Limb (tissue), 2 donors: Measurements from ENCODE around the gene THSD4.
A peak's percentile ranks its signal among the peaks of the same experiment; 100 is the strongest.

Experiments
- DNase-seq, 2 donors: peaks; one replicate each; pipeline ENCODE4 v3.0.0-alpha.2; 2016; ENCODE audit errors: extremely low spot score in 2 of 2

The THSD4 gene

DNA sequence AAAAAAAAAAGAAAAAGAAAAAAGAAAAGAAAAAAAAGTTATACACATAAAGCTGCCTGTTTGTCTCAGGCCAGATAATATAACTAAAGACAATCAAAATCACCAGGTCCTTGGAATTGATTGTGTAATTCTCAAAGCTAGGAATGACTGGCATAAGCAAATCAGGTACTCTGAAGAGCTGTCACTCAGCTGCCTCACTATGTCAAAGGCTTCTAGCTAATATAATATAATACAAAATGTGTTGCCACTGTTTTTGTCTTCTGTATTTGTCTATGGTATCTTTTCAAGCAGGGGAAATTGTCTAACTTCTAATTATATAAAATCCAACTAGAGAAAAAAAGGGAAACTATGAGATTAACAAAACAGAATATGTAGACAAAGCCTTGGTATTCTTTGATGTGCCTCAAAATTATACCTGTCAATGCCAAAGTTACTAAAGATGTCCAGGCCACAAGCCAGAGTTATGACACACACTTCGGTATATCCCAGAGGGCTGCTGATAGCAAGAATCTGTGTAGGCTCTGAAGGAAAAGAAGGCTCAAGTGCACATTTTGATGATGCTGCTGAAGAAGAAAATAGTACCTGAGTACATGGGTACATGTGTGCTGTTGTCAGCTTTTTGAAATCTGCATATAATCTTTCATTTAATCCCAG lies 658.1 kb downstream of the THSD4 start:
- no peak for DNase-seq

GRCh38 chr15:71775856-71776255 lies 660.6 kb downstream of the THSD4 start:
- no peak for DNase-seq

- no peak for DNase-seq
Measured at GRCh38 chr15:71776304-71776703, 661.0 kb downstream of the THSD4 start.

GRCh38 chr15:71777216-71777943 lies 662.1 kb downstream of the THSD4 start:
- no peak for DNase-seq

DNA sequence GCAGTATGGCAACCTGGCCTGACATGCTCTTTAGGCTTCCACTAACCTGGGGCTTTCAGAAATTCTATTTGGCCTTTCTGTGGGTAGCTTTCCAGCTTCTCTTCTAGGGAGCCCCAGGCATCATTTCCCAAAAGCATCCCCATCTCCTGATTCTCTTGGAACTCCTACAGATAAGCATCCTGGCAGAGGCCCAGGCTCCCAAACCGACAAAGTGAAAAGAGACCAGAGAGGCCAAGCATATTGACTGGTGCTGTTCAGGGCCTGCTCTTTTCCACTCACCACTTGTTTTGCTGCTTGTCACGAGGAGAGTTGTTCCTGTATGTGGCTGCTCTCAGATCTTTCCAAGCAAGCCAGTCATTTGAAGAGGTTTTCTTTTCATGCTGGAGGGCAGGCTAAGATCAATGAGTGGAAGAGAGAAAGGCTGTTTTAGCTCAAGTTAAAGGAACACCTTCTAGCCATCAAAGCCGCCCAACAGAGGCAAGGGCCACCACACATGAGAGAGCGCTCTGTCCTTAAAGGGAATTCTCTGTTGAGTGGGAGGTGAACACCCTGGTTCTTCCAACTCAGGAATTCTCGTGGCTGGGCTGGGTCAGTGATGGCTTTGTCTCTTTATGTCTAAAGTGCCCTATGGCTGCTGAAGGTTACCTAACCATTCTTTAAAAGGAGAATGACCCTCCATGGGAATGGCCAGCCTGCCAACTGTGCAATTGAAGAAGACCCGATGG lies 664.0 kb downstream of the THSD4 start:
- no peak for DNase-seq

GRCh38 chr15:71780115-71780976 lies 665.1 kb downstream of the THSD4 start:
- DNase-seq: peak; percentile 26 to 45

- DNase-seq: no peak
Measured at GRCh38 chr15:71781179-71781964, 666.1 kb downstream of the THSD4 start.

GRCh38 chr15:71781965-71782265 lies 666.6 kb downstream of the THSD4 start:
- DNase-seq: no peak

DNA sequence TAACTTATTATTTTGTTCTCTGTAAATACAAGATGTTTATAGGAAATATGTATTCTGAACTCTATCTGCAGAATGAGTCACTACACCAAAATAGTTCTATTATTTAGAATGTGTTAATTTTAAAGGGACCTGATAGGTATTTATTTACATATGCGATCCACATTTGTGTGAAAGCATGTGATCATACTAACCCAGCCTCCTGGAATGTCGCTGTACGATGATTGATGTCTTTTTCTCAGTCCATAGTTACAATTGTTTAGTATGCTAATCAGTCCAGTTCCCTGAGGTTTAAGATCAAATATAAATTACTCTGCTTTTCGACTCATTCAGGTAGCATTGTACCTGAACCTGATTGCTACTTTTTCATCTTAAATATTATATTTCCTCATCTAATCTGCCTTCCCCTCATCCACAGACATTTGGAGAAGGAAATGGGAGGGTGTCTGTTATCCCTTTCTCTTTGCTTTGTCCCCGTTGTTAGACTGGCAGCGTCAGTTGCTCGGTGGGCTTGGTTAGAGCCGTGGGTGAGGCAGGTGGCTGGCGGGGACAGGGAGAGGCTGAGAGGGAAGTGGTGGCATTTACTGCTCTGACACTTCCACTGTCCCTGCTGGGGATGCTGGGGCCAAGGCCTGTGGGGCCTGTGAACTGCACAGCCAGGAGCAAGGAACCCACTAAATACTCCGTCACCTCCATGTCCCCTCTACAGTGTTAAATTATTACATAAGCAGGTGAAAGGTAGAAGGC lies 667.3 kb downstream of the THSD4 start:
- DNase-seq: no peak

GRCh38 chr15:71784719-71785118 lies 669.4 kb downstream of the THSD4 start:
- DNase-seq: no peak

- DNase-seq: no peak
Measured at GRCh38 chr15:71785996-71786395, 670.7 kb downstream of the THSD4 start.

GRCh38 chr15:71786673-71787072 lies 671.4 kb downstream of the THSD4 start:
- DNase-seq: no peak

DNA sequence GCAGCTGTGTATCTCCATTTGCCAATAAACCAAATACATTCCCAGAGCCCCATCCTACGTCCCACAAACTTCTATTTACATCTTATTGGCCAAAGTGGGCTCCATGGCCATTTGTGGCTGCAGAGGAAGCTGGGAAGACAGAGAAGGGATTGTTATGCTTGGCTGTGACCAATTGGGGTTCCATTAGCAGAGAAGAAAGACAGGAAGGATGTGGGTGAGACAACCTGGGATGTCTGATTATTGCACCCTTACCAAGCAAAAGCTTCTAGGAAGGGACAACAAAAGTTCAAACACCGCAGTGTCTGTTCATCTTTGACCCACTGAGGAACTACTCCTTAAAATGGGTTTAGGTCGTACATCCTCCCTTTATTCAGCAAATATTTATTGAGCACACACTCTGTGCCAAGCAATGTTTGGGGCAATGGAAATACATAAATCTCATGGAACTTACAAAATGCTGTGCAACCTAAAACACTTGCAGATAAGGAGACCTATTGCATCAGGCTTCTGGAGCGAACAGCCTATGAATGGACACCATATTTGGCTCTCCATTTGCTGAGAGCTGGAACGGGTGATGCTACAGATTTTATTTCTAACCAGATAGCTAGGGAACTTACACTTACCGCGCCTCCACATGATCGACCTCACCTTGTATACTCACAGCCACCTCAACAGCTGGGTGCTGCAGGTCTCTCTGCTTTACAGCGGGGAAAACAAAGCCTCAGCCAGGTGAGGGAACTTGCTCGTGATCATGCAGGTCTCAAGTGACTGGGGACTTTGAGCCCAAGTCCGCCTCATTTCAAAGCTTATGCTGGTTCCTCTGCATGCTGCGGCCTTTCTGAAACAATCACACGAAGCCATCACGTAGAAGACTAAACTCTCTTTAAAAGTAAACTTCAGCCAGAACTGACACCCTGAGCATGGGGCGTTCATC lies 673.6 kb downstream of the THSD4 start:
- no peak for DNase-seq

DNA sequence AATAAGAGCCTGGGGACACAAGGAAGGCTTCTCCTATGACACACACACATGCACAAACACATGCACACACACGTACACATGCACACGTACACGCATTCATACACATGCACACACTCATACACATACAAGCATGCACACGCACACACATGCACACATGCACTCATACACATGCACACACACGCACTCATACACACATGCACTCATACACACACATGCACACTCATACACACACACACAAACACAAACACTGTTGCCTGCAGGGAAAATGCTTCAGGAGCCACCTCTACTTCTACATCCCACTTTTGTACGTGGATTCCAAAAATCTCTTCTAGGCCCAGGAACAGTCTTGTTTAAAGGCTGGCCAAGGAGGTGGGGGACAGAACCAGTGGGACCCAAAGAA lies 674.3 kb downstream of the THSD4 start:
- DNase-seq: no peak

GRCh38 chr15:71790081-71790480 lies 674.8 kb downstream of the THSD4 start:
- DNase-seq: no peak

DNA sequence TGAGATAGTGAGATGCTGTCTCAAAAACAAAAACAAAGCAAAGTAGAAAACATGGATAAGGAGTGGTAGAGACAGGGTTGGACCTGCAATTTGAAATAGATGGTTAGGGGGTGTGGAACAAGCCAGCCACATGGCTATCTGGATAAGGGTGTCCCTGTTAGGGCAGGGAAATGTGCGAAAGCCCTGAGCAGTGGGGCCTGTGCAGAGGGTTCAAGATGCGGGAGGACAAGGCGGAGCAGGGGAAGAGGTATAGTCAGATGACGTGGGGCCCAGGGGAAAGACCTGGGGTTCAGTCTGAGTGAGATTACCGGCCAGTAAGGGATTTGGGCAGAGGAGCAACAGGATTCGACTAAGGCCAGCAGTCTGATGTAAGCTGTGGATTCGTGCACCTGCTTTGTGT lies 676.7 kb downstream of the THSD4 start:
- no peak for DNase-seq

- no peak for DNase-seq
Measured at GRCh38 chr15:71792521-71792920, 677.2 kb downstream of the THSD4 start.

- DNase-seq: no peak
Measured at GRCh38 chr15:71798641-71799040, 683.4 kb downstream of the THSD4 start.

DNA sequence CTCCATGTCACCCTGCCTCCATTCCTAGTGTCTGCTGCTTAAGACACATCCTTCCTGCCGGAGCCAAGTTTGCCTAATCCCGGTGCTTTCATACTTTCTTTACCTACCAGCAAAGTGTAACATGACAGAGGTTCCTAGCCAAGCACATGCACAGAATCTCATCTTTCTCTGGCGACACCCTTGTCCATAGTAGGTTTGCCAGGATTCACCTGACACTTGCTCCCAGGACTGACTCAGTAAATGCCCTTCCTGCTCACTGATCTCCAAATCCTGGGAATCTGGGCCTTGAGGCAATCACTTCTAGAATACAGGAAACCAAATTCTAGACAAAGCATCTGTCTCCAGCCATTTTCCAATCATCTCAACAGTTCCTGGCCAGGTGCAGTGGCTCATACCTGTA lies 684.9 kb downstream of the THSD4 start:
- no peak for DNase-seq
